HepG2 (cell line): Measurements from ENCODE around the gene GDF2. TPM values are rescaled to one million over a fixed set of nuclear protein-coding genes. Genes with fewer than 3 reads are reported as not detected.

Experiments used
- ATAC-seq: fragments of 200-7000 bp; cut with Tn5 transposase; 3 replicates; pipeline ENCODE4 v1.9.1; 2020; ENCODE audit warnings: mild to moderate bottlenecking, moderate library complexity
- BruUV-seq: library from RNA; stranded (reverse); fragments of 400-500 nt; replicated peaks from 2 replicates; lab custom pipeline; 2021; lab: Mats Ljungman, UMichigan
- CTCF ChIA-PET: fragments of 300-600 bp; formaldehyde crosslinking; extraction: SDS; loops from one replicate; lab custom pipeline; 2021; ENCODE audit warnings: low total read pairs, inconsistent platforms, low intra/inter-chr PET ratio; lab: Yijun Ruan, JAX
- POLR2A ChIA-PET: fragments of 350-600 bp; sonication (Branson Sonifier 250); formaldehyde crosslinking; loops from one replicate; lab custom pipeline; 2020; ENCODE audit warnings: antibody characterized with exemption, inconsistent platforms; lab: Yijun Ruan, JAX
- DNase-seq: peaks from one replicate; pipeline ENCODE4 v3.0.0-alpha.2; 2015; ENCODE audit warnings: low spot score
- FAIRE-seq: peaks from 3 replicates; lab custom pipeline; 2011; peaks lifted over from hg19 to GRCh38; lab: Jason Lieb, UNC
- H2AFZ ChIP-seq: one replicate; pipeline ENCODE4 v1.6.1; 2011; ENCODE audit warnings: low read length, inconsistent platforms
- H3K27ac ChIP-seq: fragments of 300-600 bp; 3 replicates; pipeline ENCODE4 v1.8.0; 2011; ENCODE audit warnings: mixed run types, mild to moderate bottlenecking, mixed read lengths, low read length, inconsistent platforms; ENCODE audit not compliant: insufficient read depth; ENCODE audit errors: extremely low read length
- H3K27me3 ChIP-seq, 2 experiments: fragments of 200-600 bp in 1 of 2; 2 replicates in 1 of 2; 3 replicates in 1 of 2; pipeline versions ENCODE4 v1.6.0 to v1.8.0; 2011; ENCODE audit warnings: low read length in 2 of 2, mild to moderate bottlenecking in 2 of 2, moderate library complexity in 2 of 2, inconsistent platforms in 1 of 2; ENCODE audit not compliant: insufficient read depth in 2 of 2, control insufficient read depth in 1 of 2
- H3K36me3 ChIP-seq, 2 experiments: fragments of 200-600 bp in 1 of 2; replicated peaks in 1 of 2; 2 replicates in 1 of 2; 3 replicates in 1 of 2; pipeline versions ENCODE4 v1.5.1 to v1.8.0; 2011; ENCODE audit warnings: low read length in 2 of 2, inconsistent platforms in 1 of 2; ENCODE audit not compliant: insufficient read depth in 2 of 2, control insufficient read depth in 1 of 2
- H3K4me1 ChIP-seq: 2 replicates; pipeline ENCODE4 v1.5.1; 2012; ENCODE audit warnings: low read length, inconsistent platforms; ENCODE audit not compliant: insufficient read depth
- H3K4me2 ChIP-seq: 2 replicates; pipeline ENCODE4 v1.6.0; 2011; ENCODE audit warnings: low read depth, low read length, inconsistent platforms
- H3K4me3 ChIP-seq, 3 experiments: fragments of 200-600 bp in 1 of 3; sonication (generic), shearing (Covaris generic) in 1 of 3; replicated peaks in 1 of 3; 2 replicates each; pipeline ENCODE4 v1.5.1; 2011 to 2016; ENCODE audit warnings: low read length in 3 of 3, inconsistent platforms in 2 of 3, low read depth in 2 of 3, mild to moderate bottlenecking in 2 of 3, control low read depth in 1 of 3, mixed read lengths in 1 of 3; ENCODE audit not compliant: insufficient read depth in 1 of 3
- H3K79me2 ChIP-seq: one replicate; pipeline ENCODE4 v1.6.1; 2011; ENCODE audit warnings: low read length, inconsistent platforms; ENCODE audit not compliant: insufficient read depth
- H3K9ac ChIP-seq: 2 replicates; pipeline ENCODE4 v1.6.0; 2011; ENCODE audit warnings: mild to moderate bottlenecking, low read depth, low read length, inconsistent platforms; ENCODE audit not compliant: insufficient read depth
- H3K9me3 ChIP-seq: 2 replicates; pipeline ENCODE4 v1.5.1; 2012; ENCODE audit warnings: mild to moderate bottlenecking, low read length
- H4K20me1 ChIP-seq: 2 replicates; pipeline ENCODE4 v1.6.0; 2011; ENCODE audit warnings: inconsistent platforms, mild to moderate bottlenecking, low read length, moderate library complexity; ENCODE audit not compliant: insufficient read depth
- FOXA1 ChIP-seq, 2 experiments: fragments of 450-650 bp in 1 of 2; sonication (generic) in 1 of 2; formaldehyde crosslinking in 1 of 2; IDR thresholded peaks; 2 replicates each; pipeline versions ENCODE4 v1.4.0 to v1.6.1; 2016 to 2020; ENCODE audit warnings: missing genetic modification reagents in 1 of 2
- ISX ChIP-seq: sonication (generic); formaldehyde crosslinking; conservative IDR thresholded peaks from 2 replicates; pipeline ENCODE4 v1.5.0; 2020; ENCODE audit warnings: missing genetic modification reagents
- PBX3 ChIP-seq: sonication (generic); formaldehyde crosslinking; IDR thresholded peaks from 2 replicates; pipeline ENCODE4 v1.8.1; 2023; ENCODE audit warnings: missing genetic modification reagents, inconsistent platforms, borderline replicate concordance
- POGK ChIP-seq: sonication (generic); formaldehyde crosslinking; conservative IDR thresholded peaks from 2 replicates; pipeline ENCODE4 v1.8.0; 2022; ENCODE audit warnings: mild to moderate bottlenecking, moderate library complexity, missing genetic modification reagents
- SP1 ChIP-seq, 2 experiments: fragments of 450-650 bp in 1 of 2; sonication (generic) in 1 of 2; formaldehyde crosslinking in 1 of 2; IDR thresholded peaks; 2 replicates each; pipeline versions ENCODE4 v1.4.0 to v1.6.1; 2016 to 2020; ENCODE audit warnings: missing genetic modification reagents in 1 of 2
- SP140L ChIP-seq: sonication (generic); formaldehyde crosslinking; IDR thresholded peaks from 2 replicates; pipeline ENCODE4 v1.4.0; 2020; ENCODE audit warnings: missing genetic modification reagents, borderline replicate concordance
- ZBTB14 ChIP-seq: sonication (generic); formaldehyde crosslinking; IDR thresholded peaks from 2 replicates; pipeline ENCODE4 v1.4.0; 2020; ENCODE audit warnings: missing genetic modification reagents
- ZKSCAN8 ChIP-seq: IDR thresholded peaks from 2 replicates; pipeline ENCODE4 v1.6.1; 2016; ENCODE audit warnings: borderline replicate concordance, missing genetic modification reagents, missing compliant biosample characterization
- ZNF230 ChIP-seq: sonication (generic); formaldehyde crosslinking; IDR thresholded peaks from 2 replicates; pipeline ENCODE4 v1.4.0; 2020; ENCODE audit warnings: mild to moderate bottlenecking, missing genetic modification reagents
- ZNF83 ChIP-seq: sonication (generic); formaldehyde crosslinking; IDR thresholded peaks from 2 replicates; pipeline ENCODE4 v1.4.0; 2020; ENCODE audit warnings: missing genetic modification reagents, mild to moderate bottlenecking, borderline replicate concordance
- WGBS: methylation state at CpG from one replicate; pipeline ENCODE4 v1.1.6; 2017; ENCODE audit warnings: low lambda C conversion rate; 5-methylcytosine and 5-hydroxymethylcytosine counted together
- in situ Hi-C: cut with HindIII; loops from 2 replicates; pipeline ENCODE4 v1.10.0; 2017; ENCODE audit warnings: low pct_unique_long_range_greater_than_20kb; ENCODE audit not compliant: extremely low pct_ligation_motif_present
- intact Hi-C: fragments of 100-400 bp; cut with micrococcal nuclease; formaldehyde crosslinking; loops from one replicate; pipeline ENCODE4 v1.10.0; 2022; ENCODE audit not compliant: unreplicated experiment
- polyA plus RNA-seq, 8 experiments: library from polyadenylated mRNA; depleted of rRNA in 3 of 8; stranded (reverse) in 7 of 8; unstranded in 1 of 8; fragments of >200 nt; fragmentation: Illumina TruSeq in 4 of 8; extraction: Trizol in 4 of 8; gene quantifications; 2 replicates each; pipeline versions ENCODE4 v1.2.1 to v1.2.3, GENCODE V29; 2011 to 2016; ENCODE audit warnings: low read depth in 4 of 8, missing spikeins in 1 of 8, mixed read lengths in 1 of 8; ENCODE audit not compliant: insufficient read depth in 1 of 8
- total RNA-seq, 5 experiments: library from RNA; depleted of rRNA; stranded (reverse); fragments of >200 nt; fragmentation: Illumina TruSeq; extraction: Trizol; gene quantifications; 2 replicates each; pipeline ENCODE4 v1.2.3, GENCODE V29; 2016; ENCODE audit warnings: low read depth in 1 of 5
- TF ChIP-seq, protein P1 (sequence below), 2 experiments: sonication (generic) in 1 of 2; formaldehyde crosslinking in 1 of 2; IDR thresholded peaks; 2 replicates each; pipeline versions ENCODE4 v1.4.0 to v1.6.1; 2016 to 2020; ENCODE audit warnings: borderline replicate concordance in 1 of 2, low read depth in 1 of 2, mild to moderate bottlenecking in 1 of 2, missing genetic modification reagents in 1 of 2
- TF ChIP-seq, protein P2 (sequence below): sonication (generic); formaldehyde crosslinking; IDR thresholded peaks from 2 replicates; pipeline ENCODE4 v1.8.1; 2022; ENCODE audit warnings: mild to moderate bottlenecking, missing genetic modification reagents

The GDF2 gene
- total and polyA plus RNA-seq, 2 of the 13 experiments (the other 11 are each of a cell fraction or from before 2014, with no cell fraction given): not detected

DNA sequence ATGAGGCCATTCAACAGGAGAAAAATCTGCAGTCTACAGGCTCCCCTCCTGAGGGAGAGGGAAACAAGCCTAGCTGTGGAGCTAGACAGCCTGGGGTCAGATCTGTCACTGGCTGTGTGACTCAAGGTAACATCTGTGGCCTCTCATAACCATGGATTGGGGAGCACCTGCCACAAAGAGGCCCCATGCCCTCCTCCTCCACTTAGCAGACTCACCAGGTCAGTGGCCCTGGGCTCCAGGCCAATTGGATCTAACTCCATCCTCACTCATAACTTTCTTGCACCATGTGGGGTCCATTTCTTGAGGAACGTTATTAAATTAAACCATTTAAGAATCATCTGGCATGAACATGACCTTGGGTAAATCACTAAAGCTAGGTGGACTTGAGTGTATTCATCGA is 20.4 kb upstream of the GDF2 start (continued):
- TF ChIP-seq, protein P1, sequence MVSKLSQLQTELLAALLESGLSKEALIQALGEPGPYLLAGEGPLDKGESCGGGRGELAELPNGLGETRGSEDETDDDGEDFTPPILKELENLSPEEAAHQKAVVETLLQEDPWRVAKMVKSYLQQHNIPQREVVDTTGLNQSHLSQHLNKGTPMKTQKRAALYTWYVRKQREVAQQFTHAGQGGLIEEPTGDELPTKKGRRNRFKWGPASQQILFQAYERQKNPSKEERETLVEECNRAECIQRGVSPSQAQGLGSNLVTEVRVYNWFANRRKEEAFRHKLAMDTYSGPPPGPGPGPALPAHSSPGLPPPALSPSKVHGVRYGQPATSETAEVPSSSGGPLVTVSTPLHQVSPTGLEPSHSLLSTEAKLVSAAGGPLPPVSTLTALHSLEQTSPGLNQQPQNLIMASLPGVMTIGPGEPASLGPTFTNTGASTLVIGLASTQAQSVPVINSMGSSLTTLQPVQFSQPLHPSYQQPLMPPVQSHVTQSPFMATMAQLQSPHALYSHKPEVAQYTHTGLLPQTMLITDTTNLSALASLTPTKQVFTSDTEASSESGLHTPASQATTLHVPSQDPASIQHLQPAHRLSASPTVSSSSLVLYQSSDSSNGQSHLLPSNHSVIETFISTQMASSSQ (IDR thresholded peaks at IDR 0.05; ENCODE audit: low read depth): no peak
- TF ChIP-seq, protein P1 (CRISPR knock-in tag; IDR thresholded peaks at IDR 0.05; ENCODE audit: borderline replicate concordance): no peak
- TF ChIP-seq ZNF230 (CRISPR knock-in tag) (no peak), ISX (CRISPR knock-in tag) (no peak), SP1 (IDR thresholded peaks at IDR 0.05) (no peak), SP1 (CRISPR knock-in tag; IDR thresholded peaks at IDR 0.05) (no peak)
- TF ChIP-seq, all 625 proteins: peak for 0

GRCh38 chr10:47303105-47303504 is 19.1 kb upstream of the GDF2 start:
- Histone ChIP-seq H3K4me1 (no peaks in the 10 kb centered on the region), H3K79me2 (no peaks in the 10 kb centered on the region), H4K20me1 (no peaks in the 10 kb centered on the region), H3K36me3 (no peaks in the 10 kb centered on the region), H3K27me3 (peaks cover 0 to 31% of the 10 kb centered on the region in 2 experiments; a peak in 2 of 5 replicates), H3K4me2 (no peak overlapping the region), H3K27ac (no peak overlapping the region), H3K9ac (no peak overlapping the region), H2AFZ (no peak overlapping the region), H3K9me3 (no peaks in the 10 kb centered on the region), H3K4me3 (no peak overlapping the region)
- in situ Hi-C loops: loop anchor here (10.0 kb wide), 1 partner anchor 278 kb away; no protein-coding TSS in a partner anchor
- CTCF ChIA-PET: no interaction called here
- no TSS peak for BruUV-seq
- FAIRE-seq: no peak
- no peak for DNase-seq
- POLR2A ChIA-PET: no interaction called here
- no peak for ATAC-seq
- intact Hi-C loops: no loop called here
- 20% methylated on average over 3 of the region's 7 CpGs for WGBS
- TF ChIP-seq ZNF83 (no peak), PBX3 (CRISPR knock-in tag) (no peak), ZKSCAN8 (no peak), FOXA1 (IDR thresholded peaks at IDR 0.05) (no peak), FOXA1 (CRISPR knock-in tag; IDR thresholded peaks at IDR 0.05) (no peak), POGK (CRISPR knock-in tag) (no peak), SP140L (CRISPR knock-in tag) (no peak), ZBTB14 (CRISPR knock-in tag) (no peak)
- TF ChIP-seq, protein P2, sequence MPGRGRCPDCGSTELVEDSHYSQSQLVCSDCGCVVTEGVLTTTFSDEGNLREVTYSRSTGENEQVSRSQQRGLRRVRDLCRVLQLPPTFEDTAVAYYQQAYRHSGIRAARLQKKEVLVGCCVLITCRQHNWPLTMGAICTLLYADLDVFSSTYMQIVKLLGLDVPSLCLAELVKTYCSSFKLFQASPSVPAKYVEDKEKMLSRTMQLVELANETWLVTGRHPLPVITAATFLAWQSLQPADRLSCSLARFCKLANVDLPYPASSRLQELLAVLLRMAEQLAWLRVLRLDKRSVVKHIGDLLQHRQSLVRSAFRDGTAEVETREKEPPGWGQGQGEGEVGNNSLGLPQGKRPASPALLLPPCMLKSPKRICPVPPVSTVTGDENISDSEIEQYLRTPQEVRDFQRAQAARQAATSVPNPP (CRISPR knock-in tag): no peak
